H1 (cell line): ENCODE measurements around the gene DISP1. TPM values are rescaled to one million over a fixed set of nuclear protein-coding genes. Genes with fewer than 3 reads are reported as not detected.

Experiments
- CTCF ChIA-PET: fragments of 300-600 bp; sonication (Branson Sonifier 250); formaldehyde crosslinking; loops from one replicate; lab custom pipeline; 2021; ENCODE audit not compliant: partially characterized antibody; lab: Charles Lee
- POLR2A ChIA-PET: fragments of 300-600 bp; sonication (Branson Sonifier 250); formaldehyde crosslinking; loops from one replicate; lab custom pipeline; 2021; ENCODE audit warnings: inconsistent platforms; ENCODE audit not compliant: partially characterized antibody; lab: Charles Lee
- DNase-seq, 2 experiments: peaks; one replicate each; pipeline versions ENCODE4 v3.0.0 to v3.0.0-alpha.2; 2010 to 2022; ENCODE audit warnings: low spot score in 2 of 2, low read depth in 1 of 2, mixed read lengths in 1 of 2
- FAIRE-seq: peaks from 2 replicates; lab custom pipeline; 2011; peaks lifted over from hg19 to GRCh38; lab: Jason Lieb, UNC
- H2AFZ ChIP-seq: 2 replicates; pipeline ENCODE4 v1.8.1; 2012; ENCODE audit warnings: low read length, inconsistent platforms
- H2AK5ac ChIP-seq: 2 replicates; pipeline ENCODE4 v1.6.1; 2013; ENCODE audit warnings: low read depth, low read length
- H2BK120ac ChIP-seq: replicated peaks from 2 replicates; pipeline ENCODE3; 2013; ENCODE audit warnings: low read depth, low read length, inconsistent platforms
- H2BK12ac ChIP-seq: 2 replicates; pipeline ENCODE4 v1.6.1; 2013; ENCODE audit warnings: low read depth, low read length
- H2BK15ac ChIP-seq: 2 replicates; pipeline ENCODE4 v1.6.1; 2013; ENCODE audit warnings: low read length
- H2BK20ac ChIP-seq: 2 replicates; pipeline ENCODE4 v1.6.1; 2013; ENCODE audit warnings: low read length
- H2BK5ac ChIP-seq: 2 replicates; pipeline ENCODE4 v1.6.1; 2013; ENCODE audit warnings: low read depth, low read length
- H3K14ac ChIP-seq: 2 replicates; pipeline ENCODE4 v1.6.1; 2013; ENCODE audit warnings: inconsistent platforms; ENCODE audit not compliant: insufficient read length
- H3K18ac ChIP-seq: 2 replicates; pipeline ENCODE4 v1.6.1; 2013; ENCODE audit warnings: low read length; ENCODE audit errors: extremely low read depth
- H3K23ac ChIP-seq: 2 replicates; pipeline ENCODE4 v1.6.1; 2013; ENCODE audit warnings: inconsistent platforms; ENCODE audit not compliant: insufficient read length
- H3K23me2 ChIP-seq: 2 replicates; pipeline ENCODE4 v1.6.1; 2013; ENCODE audit warnings: low read depth, low read length
- H3K27ac ChIP-seq: 2 replicates; pipeline ENCODE4 v1.6.1; 2011; ENCODE audit warnings: low read depth, low read length, inconsistent platforms
- H3K27me3 ChIP-seq, 4 experiments: replicated peaks in 1 of 4; 1 replicate in 1 of 4; 2 replicates in 3 of 4; pipeline versions ENCODE4 v1.6.1 to v1.8.1; 2011 to 2013; ENCODE audit warnings: low read length in 3 of 4, mild to moderate bottlenecking in 3 of 4, inconsistent platforms in 2 of 4, mixed read lengths in 2 of 4, moderate library complexity in 1 of 4; ENCODE audit not compliant: control insufficient read depth in 3 of 4, insufficient read depth in 3 of 4; ENCODE audit errors: extremely low read depth in 1 of 4
- H3K36me3 ChIP-seq, 4 experiments: 2 replicates each; pipeline versions ENCODE4 v1.6.1 to v1.8.1; 2011 to 2013; ENCODE audit warnings: mild to moderate bottlenecking in 4 of 4, low read length in 3 of 4, moderate library complexity in 2 of 4, control low read depth in 1 of 4, inconsistent platforms in 1 of 4; ENCODE audit not compliant: insufficient read depth in 4 of 4, control insufficient read depth in 2 of 4
- H3K4ac ChIP-seq: replicated peaks from 2 replicates; pipeline ENCODE3; 2013; ENCODE audit warnings: low read length, low read depth, mixed read lengths, inconsistent platforms; ENCODE audit not compliant: insufficient read length
- H3K4me1 ChIP-seq, 4 experiments: replicated peaks in 1 of 4; 1 replicate in 1 of 4; 2 replicates in 3 of 4; pipeline versions ENCODE4 v1.6.1 to v1.8.1; 2011 to 2013; ENCODE audit warnings: low read length in 3 of 4, inconsistent platforms in 2 of 4, mixed read lengths in 1 of 4; ENCODE audit not compliant: insufficient read depth in 4 of 4, control insufficient read depth in 3 of 4
- H3K4me2 ChIP-seq, 2 experiments: 2 replicates each; pipeline versions ENCODE4 v1.6.1 to v1.8.1; 2011 to 2013; ENCODE audit warnings: low read depth in 2 of 2, low read length in 2 of 2, control low read depth in 1 of 2, inconsistent platforms in 1 of 2, mild to moderate bottlenecking in 1 of 2; ENCODE audit not compliant: insufficient read depth in 1 of 2
- H3K4me3 ChIP-seq, 4 experiments: fragments of 200-600, 300-600 bp in 1 of 4; sonication (generic), shearing (Covaris generic), sonication (Bioruptor Twin) in 1 of 4; 2 replicates each; pipeline versions ENCODE4 v1.5.1 to v1.8.1; 2011 to 2016; ENCODE audit warnings: low read length in 4 of 4, low read depth in 3 of 4, control low read depth in 2 of 4, inconsistent platforms in 2 of 4, mild to moderate bottlenecking in 2 of 4, mixed read lengths in 1 of 4, moderate library complexity in 1 of 4; ENCODE audit not compliant: insufficient read depth in 2 of 4; ENCODE audit errors: extremely low read depth in 1 of 4
- H3K56ac ChIP-seq: replicated peaks from 2 replicates; pipeline ENCODE3; 2013; ENCODE audit warnings: low read depth, mild to moderate bottlenecking, mixed read lengths, low read length, inconsistent platforms; ENCODE audit not compliant: insufficient read length
- H3K79me1 ChIP-seq: 2 replicates; pipeline ENCODE4 v1.6.1; 2013; ENCODE audit warnings: low read depth, low read length, control low read depth
- H3K79me2 ChIP-seq, 2 experiments: 2 replicates each; pipeline versions ENCODE4 v1.6.1 to v1.8.1; 2012 to 2013; ENCODE audit warnings: low read length in 2 of 2, mild to moderate bottlenecking in 2 of 2, inconsistent platforms in 1 of 2; ENCODE audit not compliant: insufficient read depth in 2 of 2, control insufficient read depth in 1 of 2
- H3K9ac ChIP-seq, 4 experiments: replicated peaks in 1 of 4; 1 replicate in 1 of 4; 2 replicates in 3 of 4; pipeline versions ENCODE4 v1.6.1 to v1.8.1; 2011 to 2013; ENCODE audit warnings: low read depth in 3 of 4, low read length in 3 of 4, control low read depth in 2 of 4, mild to moderate bottlenecking in 2 of 4, moderate library complexity in 2 of 4, inconsistent platforms in 1 of 4; ENCODE audit errors: extremely low read depth in 1 of 4
- H3K9me3 ChIP-seq, 2 experiments: 2 replicates each; pipeline versions ENCODE4 v1.6.1 to v1.8.1; 2012 to 2013; ENCODE audit warnings: mild to moderate bottlenecking in 2 of 2, moderate library complexity in 2 of 2, control low read depth in 1 of 2, inconsistent platforms in 1 of 2, low read depth in 1 of 2, low read length in 1 of 2, mixed read lengths in 1 of 2; ENCODE audit not compliant: insufficient read depth in 2 of 2
- H4K20me1 ChIP-seq, 2 experiments: replicated peaks in 1 of 2; 2 replicates each; pipeline versions ENCODE3 to v1.8.1; 2011 to 2013; ENCODE audit warnings: inconsistent platforms in 2 of 2, low read length in 2 of 2, mild to moderate bottlenecking in 1 of 2; ENCODE audit not compliant: insufficient read depth in 2 of 2, control insufficient read depth in 1 of 2
- H4K5ac ChIP-seq: 2 replicates; pipeline ENCODE4 v1.6.1; 2013; ENCODE audit warnings: low read length, low read depth, mixed read lengths, inconsistent platforms; ENCODE audit not compliant: insufficient read length
- H4K8ac ChIP-seq: 2 replicates; pipeline ENCODE4 v1.8.0; 2013; ENCODE audit warnings: mild to moderate bottlenecking, moderate library complexity, low read length, inconsistent platforms; ENCODE audit not compliant: insufficient read depth; ENCODE audit errors: extremely low read depth
- H4K91ac ChIP-seq: replicated peaks from 2 replicates; pipeline ENCODE3; 2013; ENCODE audit warnings: low read length, mixed read lengths, inconsistent platforms; ENCODE audit not compliant: insufficient read length
- BACH1 ChIP-seq: IDR thresholded peaks from 2 replicates; pipeline ENCODE4 v1.6.1; 2012; ENCODE audit warnings: low read length, improper control_type of control experiment
- CEBPB ChIP-seq: IDR thresholded peaks from 2 replicates; pipeline ENCODE4 v1.6.1; 2012; ENCODE audit warnings: low read depth, low read length
- CHD1 ChIP-seq: IDR thresholded peaks from 2 replicates; pipeline ENCODE4 v1.6.1; 2012; ENCODE audit warnings: low read depth, low read length, improper control_type of control experiment
- CREB1 ChIP-seq: IDR thresholded peaks from 2 replicates; pipeline ENCODE4 v1.6.1; 2012; ENCODE audit warnings: inconsistent platforms
- GABPA ChIP-seq: IDR thresholded peaks from 2 replicates; pipeline ENCODE4 v1.6.1; 2011; ENCODE audit warnings: mild to moderate bottlenecking, low read length, moderate library complexity, borderline replicate concordance; ENCODE audit not compliant: insufficient read depth
- HDAC6 ChIP-seq: IDR thresholded peaks from one replicate; pipeline ENCODE4 v1.7.1; 2012; ENCODE audit warnings: low read depth, mild to moderate bottlenecking, inconsistent platforms, low read length, moderate library complexity
- KDM5A ChIP-seq: fragments of 200-600 bp; IDR thresholded peaks from 2 replicates; pipeline ENCODE4 v1.7.1; 2012; ENCODE audit warnings: mild to moderate bottlenecking, low read length, inconsistent platforms, mixed read lengths
- NANOG ChIP-seq: IDR thresholded peaks from 2 replicates; pipeline ENCODE4 v1.6.1; 2011; ENCODE audit warnings: low read length, low read depth, mild to moderate bottlenecking, inconsistent platforms; ENCODE audit not compliant: insufficient read depth, poor library complexity, severe bottlenecking
- PHF8 ChIP-seq: fragments of 200-600 bp; sonication (generic); conservative IDR thresholded peaks from 2 replicates; pipeline ENCODE4 v1.7.1; 2012; ENCODE audit warnings: low read depth, mild to moderate bottlenecking, inconsistent platforms, low read length, moderate library complexity
- POLR2A ChIP-seq, 2 experiments: IDR thresholded peaks; 1 replicate in 1 of 2; 2 replicates in 1 of 2; pipeline ENCODE4 v1.6.1; 2011; ENCODE audit warnings: low read depth in 2 of 2, low read length in 2 of 2, mild to moderate bottlenecking in 2 of 2; ENCODE audit errors: control extremely low read depth in 1 of 2
- POLR2AphosphoS5 ChIP-seq: IDR thresholded peaks from 2 replicates; pipeline ENCODE4 v1.6.1; 2011; ENCODE audit warnings: low read depth, low read length
- POU5F1 ChIP-seq: IDR thresholded peaks from 2 replicates; pipeline ENCODE4 v1.6.1; 2011; ENCODE audit warnings: low read depth, mild to moderate bottlenecking, low read length, moderate library complexity
- RFX5 ChIP-seq: IDR thresholded peaks from 2 replicates; pipeline ENCODE4 v1.6.1; 2011; ENCODE audit warnings: low read depth, low read length, improper control_type of control experiment, borderline replicate concordance
- SIX5 ChIP-seq: IDR thresholded peaks from 2 replicates; pipeline ENCODE4 v1.6.1; 2011; ENCODE audit warnings: mild to moderate bottlenecking, low read depth, low read length
- SP2 ChIP-seq: IDR thresholded peaks from 2 replicates; pipeline ENCODE4 v1.6.1; 2012; ENCODE audit warnings: mild to moderate bottlenecking, low read length, inconsistent platforms
- TAF7 ChIP-seq: optimal IDR thresholded peaks from 2 replicates; pipeline ENCODE3; 2011; ENCODE audit warnings: low read depth, mild to moderate bottlenecking, inconsistent platforms, low read length, moderate library complexity, borderline replicate concordance
- TCF12 ChIP-seq: IDR thresholded peaks from 2 replicates; pipeline ENCODE4 v1.6.1; 2011; ENCODE audit warnings: low read depth, mild to moderate bottlenecking, low read length
- YY1 ChIP-seq: IDR thresholded peaks from 2 replicates; pipeline ENCODE4 v1.6.1; 2011; ENCODE audit warnings: low read depth, mild to moderate bottlenecking, low read length
- WGBS, 2 experiments: shearing (Covaris generic) in 1 of 2; methylation state at CpG; one replicate each; pipeline versions ENCODE4 v1.1.6 to v1.1.7; 2013 to 2015; ENCODE audit warnings: low lambda C conversion rate in 2 of 2, mixed read lengths in 2 of 2, inconsistent platforms in 1 of 2, low coverage in 1 of 2, missing lambda C conversion rate in 1 of 2; ENCODE audit not compliant: insufficient replicate concordance in 2 of 2, insufficient coverage in 1 of 2, insufficient read length in 1 of 2; ENCODE audit errors: extremely low coverage in 1 of 2, missing lambda C conversion rate in 1 of 2; 5-methylcytosine and 5-hydroxymethylcytosine counted together
- polyA plus RNA-seq, 7 experiments: library from polyadenylated mRNA; depleted of rRNA in 3 of 7; stranded (reverse) in 5 of 7; unstranded in 2 of 7; fragments of >200 nt in 5 of 7; fragments of 200-250 nt in 2 of 7; gene quantifications; 1 replicate in 5 of 7; 2 replicates in 1 of 7; 4 replicates in 1 of 7; pipeline versions ENCODE4 v1.2.1 to v1.2.3, GENCODE V29; 2011 to 2013; ENCODE audit warnings: missing spikeins in 2 of 7, mixed read lengths in 2 of 7
- total RNA-seq: library from RNA; stranded (reverse); fragmentation: NEBNext Ultra II Directional; extraction: Animal tissue kit (Norgen Biotek cat#: 25700); gene quantifications from 2 replicates; pipeline ENCODE4 v1.2.1, GENCODE V29; 2021

Gene DISP1
- total and polyA plus RNA-seq, 2 of the 8 experiments (the other 6 are each of a cell fraction or from before 2014, with no cell fraction given): 4.1 to 6.1 TPM

DNA sequence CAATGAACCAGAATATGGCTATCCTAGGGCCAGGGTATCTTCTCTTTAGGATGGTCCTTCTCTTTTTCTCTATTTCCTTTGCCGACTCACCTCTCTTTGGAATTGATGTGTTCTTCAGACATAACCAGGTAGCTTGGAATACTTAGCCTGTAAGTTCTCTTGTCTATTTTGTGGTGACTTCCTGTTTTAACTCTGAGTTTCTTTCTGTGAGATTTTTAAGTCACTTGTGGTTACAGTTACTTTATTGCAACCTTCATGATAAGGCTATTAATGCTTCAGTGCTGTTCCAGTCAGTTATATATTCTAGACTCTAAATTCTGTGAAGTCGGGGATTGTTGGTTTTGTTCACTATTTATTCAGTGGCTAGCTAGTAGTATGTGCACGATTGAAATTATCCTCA lies 46.2 kb downstream of the DISP1 start:
- Histone ChIP-seq H2AK5ac (no peak overlapping the region), H3K14ac (no peak overlapping the region), H4K5ac (no peak overlapping the region), H3K18ac (no peak overlapping the region), H3K56ac (no peak overlapping the region), H2BK12ac (no peak overlapping the region), H2BK20ac (no peak overlapping the region), H2BK5ac (no peak overlapping the region), H3K23ac (no peak overlapping the region), H3K9me3 (peaks cover 3% of the 10 kb centered on the region in 2 experiments; a peak in 1 of 4 replicates), H2BK15ac (no peak overlapping the region), H3K4me3 (no peak overlapping the region), H2BK120ac (no peak overlapping the region), H4K8ac (no peak overlapping the region), H4K20me1 (no peaks in the 10 kb centered on the region), H3K4ac (no peak overlapping the region), H3K4me2 (no peak overlapping the region), H3K9ac (no peak overlapping the region), H3K79me2 (no peaks in the 10 kb centered on the region), H3K27ac (no peak overlapping the region), H4K91ac (no peak overlapping the region), H3K79me1 (no peaks in the 10 kb centered on the region), H3K27me3 (no peaks in the 10 kb centered on the region), H3K4me1 (peaks cover 0 to 3% (median 1%) of the 10 kb centered on the region in 4 experiments; a peak in 2 of 7 replicates), H3K23me2 (no peaks in the 10 kb centered on the region), H2AFZ (no peak overlapping the region), H3K36me3 (no peaks in the 10 kb centered on the region)
- 93% methylated on average over 3 of the region's 3 CpGs; no CpG with 5 or more reads in 1 of the 2 experiments for WGBS, 2 experiments
- no peak for FAIRE-seq
- POLR2A ChIA-PET: no interaction called here
- no peak for DNase-seq
- CTCF ChIA-PET: no interaction called here
- TF ChIP-seq PHF8 (no peak), POLR2AphosphoS5 (no peak), POLR2A (IDR thresholded peaks at IDR 0.05; ENCODE audit: control extremely low read depth in 1 of 2, low read depth in 2 of 2, low read length in 2 of 2) (no peak), CHD1 (no peak), TCF12 (no peak), HDAC6 (no peak), CEBPB (no peak), POU5F1 (no peak), RFX5 (no peak), SP2 (no peak), TAF7 (no peak), NANOG (no peak), KDM5A (no peak), SIX5 (no peak), YY1 (no peak), GABPA (no peak), BACH1 (no peak), CREB1 (no peak)
